ENCODE results near the gene ALS2. TPM values are rescaled to one million over a fixed set of nuclear protein-coding genes. Genes with fewer than 3 reads are reported as not detected.

Gene ALS2
- total and polyA plus RNA-seq, 9 donors, result 6.1 to 18.5 (median 15.0) TPM

- no peak overlapping the region for H3K27ac ChIP-seq
- H3K4me3 ChIP-seq, result no peak overlapping the region
- TF ChIP-seq EP300 (IDR thresholded peaks at IDR 0.05) (no peak), CTCF (IDR thresholded peaks at IDR 0.05) (no peak)
- no peaks in the 10 kb centered on the region for H3K36me3 ChIP-seq
- WGBS, 3 donors, result 58 to 83% (median 82%) methylated on average over 3 of the region's 3 CpGs
- no peaks in the 10 kb centered on the region for H3K9me3 ChIP-seq
- intact Hi-C loops (cut with DNase I), result no loop called here
- DNase-seq, result no peak
- no peaks in the 10 kb centered on the region for H3K4me1 ChIP-seq (ENCODE audit: insufficient read depth)
- no peaks in the 10 kb centered on the region for H3K27me3 ChIP-seq
Observed at GRCh38 chr2:201788371-201788770, 7.6 kb upstream of the ALS2 start.

- Histone ChIP-seq H3K4me1 (ENCODE audit: insufficient read depth) (peaks cover under 1% of the 10 kb centered on the region), H3K36me3 (no peaks in the 10 kb centered on the region), H3K27me3 (no peaks in the 10 kb centered on the region), H3K27ac (no peak overlapping the region), H3K4me3 (no peak overlapping the region), H3K9me3 (no peaks in the 10 kb centered on the region)
- no peak for TF ChIP-seq EP300 (IDR thresholded peaks at IDR 0.05)
- TF ChIP-seq POLR2A (IDR thresholded peaks at IDR 0.05), result no peak
- TF ChIP-seq CTCF (IDR thresholded peaks at IDR 0.05), result no peak
- intact Hi-C loops (cut with DNase I), result no loop called here
- DNase-seq, result no peak
Observed at GRCh38 chr2:201786471-201786870, 5.7 kb upstream of the ALS2 start.

GRCh38 chr2:201785135-201785534 lies 4.4 kb upstream of the ALS2 start:
- H3K27ac ChIP-seq, result no peak overlapping the region
- H3K27me3 ChIP-seq, result no peaks in the 10 kb centered on the region
- H3K4me1 ChIP-seq (ENCODE audit: insufficient read depth), result peaks cover 2% of the 10 kb centered on the region
- no peak overlapping the region for H3K4me3 ChIP-seq
- WGBS, 3 donors, result 72 to 77% (median 75%) methylated on average over 4 of the region's 4 CpGs
- no peak for DNase-seq
- TF ChIP-seq POLR2A (IDR thresholded peaks at IDR 0.05) (no peak), EP300 (IDR thresholded peaks at IDR 0.05) (no peak), CTCF (IDR thresholded peaks at IDR 0.05) (no peak)
- H3K36me3 ChIP-seq, result no peaks in the 10 kb centered on the region
- H3K9me3 ChIP-seq, result no peaks in the 10 kb centered on the region
- intact Hi-C loops (cut with DNase I), result no loop called here

GRCh38 chr2:201784563-201784962 lies 3.8 kb upstream of the ALS2 start:
- H3K4me3 ChIP-seq, result no peak overlapping the region
- H3K9me3 ChIP-seq, result no peaks in the 10 kb centered on the region
- no peak overlapping the region for H3K27ac ChIP-seq
- intact Hi-C loops (cut with DNase I), result no loop called here
- peaks cover 2% of the 10 kb centered on the region for H3K4me1 ChIP-seq (ENCODE audit: insufficient read depth)
- WGBS, 3 donors, result 27 to 62% (median 53%) methylated on average over 1 of the region's 1 CpG
- TF ChIP-seq CTCF (IDR thresholded peaks at IDR 0.05), result no peak
- TF ChIP-seq EP300 (IDR thresholded peaks at IDR 0.05), result no peak
- TF ChIP-seq POLR2A (IDR thresholded peaks at IDR 0.05), result no peak
- H3K27me3 ChIP-seq, result no peaks in the 10 kb centered on the region
- H3K36me3 ChIP-seq, result no peaks in the 10 kb centered on the region
- DNase-seq, result no peak

All from ovary (tissue), 9 donors.